ENCODE measurements around the gene VPS8. TPM values are rescaled to one million over a fixed set of nuclear protein-coding genes. Genes with fewer than 3 reads are reported as not detected.

VPS8 gene
- total and polyA plus RNA-seq, 9 of the 15 experiments (the other 6 are each of a cell fraction or from before 2014, with no cell fraction given): 7.2 to 41.0 (median 28.3) TPM

DNA sequence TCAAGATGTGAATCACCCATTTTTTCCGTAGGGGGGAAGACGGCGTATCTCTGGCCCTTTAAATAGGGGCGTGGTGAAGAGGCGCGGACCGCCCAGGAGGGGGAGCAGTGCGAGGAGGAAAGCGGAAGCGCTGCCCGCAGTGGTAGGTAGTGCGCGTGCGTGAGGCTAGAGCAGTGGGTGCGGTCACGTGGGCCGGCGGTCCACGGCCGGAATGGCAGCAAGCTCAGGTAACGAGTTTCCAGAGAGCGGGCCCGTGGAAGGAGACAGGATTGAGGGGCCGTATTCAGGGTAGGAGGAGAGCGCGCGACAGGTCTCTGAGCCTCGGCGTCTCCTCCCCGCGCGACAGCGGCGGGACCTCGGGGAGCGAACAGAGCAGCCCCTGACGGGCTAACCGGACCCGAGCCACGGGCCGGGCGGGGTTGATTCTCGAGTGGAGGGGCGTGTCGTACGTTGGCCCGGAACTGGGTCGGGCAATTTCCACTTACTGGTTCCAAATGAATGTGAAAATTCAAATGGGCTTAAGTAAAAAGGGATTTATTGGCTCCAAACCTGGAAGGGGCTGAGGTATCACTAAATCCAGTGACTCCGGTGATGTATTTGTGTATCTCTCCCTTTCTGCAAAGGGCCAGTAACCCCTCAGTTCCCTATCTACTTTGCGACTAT is at the start of gene VPS8 (continued):
- TF ChIP-seq, protein P1, sequence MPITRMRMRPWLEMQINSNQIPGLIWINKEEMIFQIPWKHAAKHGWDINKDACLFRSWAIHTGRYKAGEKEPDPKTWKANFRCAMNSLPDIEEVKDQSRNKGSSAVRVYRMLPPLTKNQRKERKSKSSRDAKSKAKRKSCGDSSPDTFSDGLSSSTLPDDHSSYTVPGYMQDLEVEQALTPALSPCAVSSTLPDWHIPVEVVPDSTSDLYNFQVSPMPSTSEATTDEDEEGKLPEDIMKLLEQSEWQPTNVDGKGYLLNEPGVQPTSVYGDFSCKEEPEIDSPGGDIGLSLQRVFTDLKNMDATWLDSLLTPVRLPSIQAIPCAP (CRISPR knock-in tag; IDR thresholded peaks at IDR 0.05; ENCODE audit: borderline replicate concordance): no peak
- TF ChIP-seq ZNF431 (CRISPR knock-in tag; IDR thresholded peaks at IDR 0.05): 0 out of 2 replicates have a peak, but pooled peaks have one; percentile 42
- TF ChIP-seq EGR1 (conservative IDR thresholded peaks at IDR 0.05): peak; percentile 48
- no peak for TF ChIP-seq HMG20B (CRISPR knock-in tag; IDR thresholded peaks at IDR 0.05)
- TF ChIP-seq MAFG (tag; conservative IDR thresholded peaks at IDR 0.05): no peak
- TF ChIP-seq, protein P2, sequence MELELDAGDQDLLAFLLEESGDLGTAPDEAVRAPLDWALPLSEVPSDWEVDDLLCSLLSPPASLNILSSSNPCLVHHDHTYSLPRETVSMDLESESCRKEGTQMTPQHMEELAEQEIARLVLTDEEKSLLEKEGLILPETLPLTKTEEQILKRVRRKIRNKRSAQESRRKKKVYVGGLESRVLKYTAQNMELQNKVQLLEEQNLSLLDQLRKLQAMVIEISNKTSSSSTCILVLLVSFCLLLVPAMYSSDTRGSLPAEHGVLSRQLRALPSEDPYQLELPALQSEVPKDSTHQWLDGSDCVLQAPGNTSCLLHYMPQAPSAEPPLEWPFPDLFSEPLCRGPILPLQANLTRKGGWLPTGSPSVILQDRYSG (tag; conservative IDR thresholded peaks at IDR 0.05; ENCODE audit: low read depth): no peak
- TF ChIP-seq SPI1 (IDR thresholded peaks at IDR 0.05; ENCODE audit: borderline replicate concordance, low read depth, low read length): peak; percentile 97
- TF ChIP-seq PHF8 (IDR thresholded peaks at IDR 0.05; ENCODE audit: borderline replicate concordance, low read length): peak; percentile 91
- TF ChIP-seq RCOR1 (IDR thresholded peaks at IDR 0.05; ENCODE audit: borderline replicate concordance in 1 of 2, low read depth in 2 of 2, low read length in 2 of 2): 0 out of 4 replicates have a peak, but pooled peaks of 1 of the 2 experiments have one; percentile 3
- TF ChIP-seq NEUROD1 (IDR thresholded peaks at IDR 0.05; ENCODE audit: borderline replicate concordance, low read depth, low read length, partially characterized antibody): peak; percentile 47
- TF ChIP-seq, protein P3, sequence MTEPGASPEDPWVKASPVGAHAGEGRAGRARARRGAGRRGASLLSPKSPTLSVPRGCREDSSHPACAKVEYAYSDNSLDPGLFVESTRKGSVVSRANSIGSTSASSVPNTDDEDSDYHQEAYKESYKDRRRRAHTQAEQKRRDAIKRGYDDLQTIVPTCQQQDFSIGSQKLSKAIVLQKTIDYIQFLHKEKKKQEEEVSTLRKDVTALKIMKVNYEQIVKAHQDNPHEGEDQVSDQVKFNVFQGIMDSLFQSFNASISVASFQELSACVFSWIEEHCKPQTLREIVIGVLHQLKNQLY (CRISPR knock-in tag; conservative IDR thresholded peaks at IDR 0.05): 0 out of 4 replicates have a peak, but pooled peaks of 1 of the 2 experiments have one; percentile 37
- no peak for TF ChIP-seq KLF6 (CRISPR knock-in tag; IDR thresholded peaks at IDR 0.05; ENCODE audit: borderline replicate concordance)
- TF ChIP-seq, protein P4, sequence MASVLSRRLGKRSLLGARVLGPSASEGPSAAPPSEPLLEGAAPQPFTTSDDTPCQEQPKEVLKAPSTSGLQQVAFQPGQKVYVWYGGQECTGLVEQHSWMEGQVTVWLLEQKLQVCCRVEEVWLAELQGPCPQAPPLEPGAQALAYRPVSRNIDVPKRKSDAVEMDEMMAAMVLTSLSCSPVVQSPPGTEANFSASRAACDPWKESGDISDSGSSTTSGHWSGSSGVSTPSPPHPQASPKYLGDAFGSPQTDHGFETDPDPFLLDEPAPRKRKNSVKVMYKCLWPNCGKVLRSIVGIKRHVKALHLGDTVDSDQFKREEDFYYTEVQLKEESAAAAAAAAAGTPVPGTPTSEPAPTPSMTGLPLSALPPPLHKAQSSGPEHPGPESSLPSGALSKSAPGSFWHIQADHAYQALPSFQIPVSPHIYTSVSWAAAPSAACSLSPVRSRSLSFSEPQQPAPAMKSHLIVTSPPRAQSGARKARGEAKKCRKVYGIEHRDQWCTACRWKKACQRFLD (CRISPR knock-in tag; IDR thresholded peaks at IDR 0.05): 0 out of 2 replicates have a peak, but pooled peaks have one; percentile 21
- TF ChIP-seq MXI1 (IDR thresholded peaks at IDR 0.05; ENCODE audit: low read depth, low read length): peak; percentile 64; the same call in 1 of the 2 replicates
- TF ChIP-seq, protein P5, sequence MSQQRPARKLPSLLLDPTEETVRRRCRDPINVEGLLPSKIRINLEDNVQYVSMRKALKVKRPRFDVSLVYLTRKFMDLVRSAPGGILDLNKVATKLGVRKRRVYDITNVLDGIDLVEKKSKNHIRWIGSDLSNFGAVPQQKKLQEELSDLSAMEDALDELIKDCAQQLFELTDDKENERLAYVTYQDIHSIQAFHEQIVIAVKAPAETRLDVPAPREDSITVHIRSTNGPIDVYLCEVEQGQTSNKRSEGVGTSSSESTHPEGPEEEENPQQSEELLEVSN (IDR thresholded peaks at IDR 0.05; ENCODE audit: borderline replicate concordance in 1 of 2, extremely low read depth in 1 of 2, insufficient read depth in 1 of 2, insufficient read length in 1 of 2, low read depth in 1 of 2, low read length in 1 of 2, poor library complexity in 1 of 2, severe bottlenecking in 1 of 2): peak; percentile 24

Data from K562 (cell line).